Mesenchymal stem cell (in vitro differentiated cells and primary cell): ENCODE data around the gene SMAP1.

Source experiments
- DNase-seq: peaks from one replicate; pipeline ENCODE4 v3.0.0-alpha.2; 2013
- H2AFZ ChIP-seq: one replicate; pipeline ENCODE4 v1.6.1; 2013; ENCODE audit warnings: low read depth, mild to moderate bottlenecking, control low read depth, inconsistent platforms, low read length, moderate library complexity
- H2AK5ac ChIP-seq: 2 replicates; pipeline ENCODE4 v1.6.1; 2013; ENCODE audit warnings: low read length, moderate library complexity, mild to moderate bottlenecking, inconsistent platforms; ENCODE audit not compliant: severe bottlenecking
- H2BK120ac ChIP-seq: one replicate; pipeline ENCODE4 v1.6.1; 2013; ENCODE audit warnings: low read depth, mild to moderate bottlenecking, inconsistent platforms, low read length, moderate library complexity
- H2BK12ac ChIP-seq, 2 experiments: one replicate each; pipeline ENCODE4 v1.6.1; 2013; ENCODE audit warnings: inconsistent platforms in 2 of 2, low read length in 2 of 2, mild to moderate bottlenecking in 2 of 2, moderate library complexity in 2 of 2, control low read depth in 1 of 2
- H2BK15ac ChIP-seq: one replicate; pipeline ENCODE4 v1.6.1; 2013; ENCODE audit warnings: mild to moderate bottlenecking, low read depth, inconsistent platforms; ENCODE audit not compliant: poor library complexity, severe bottlenecking
- H2BK5ac ChIP-seq: 2 replicates; pipeline ENCODE4 v1.6.1; 2013; ENCODE audit warnings: low read depth, mild to moderate bottlenecking, low read length, control low read depth, inconsistent platforms; ENCODE audit not compliant: poor library complexity, severe bottlenecking
- H3K14ac ChIP-seq, 2 experiments: one replicate each; pipeline ENCODE4 v1.6.1; 2013; ENCODE audit warnings: inconsistent platforms in 2 of 2, low read length in 2 of 2, control low read depth in 1 of 2, mild to moderate bottlenecking in 1 of 2, moderate library complexity in 1 of 2
- H3K18ac ChIP-seq, 2 experiments: one replicate each; pipeline ENCODE4 v1.6.1; 2013; ENCODE audit warnings: inconsistent platforms in 2 of 2, low read length in 2 of 2, control low read depth in 1 of 2, low read depth in 1 of 2, mild to moderate bottlenecking in 1 of 2
- H3K23ac ChIP-seq, 2 experiments: one replicate each; pipeline ENCODE4 v1.6.1; 2013; ENCODE audit warnings: inconsistent platforms in 2 of 2, low read length in 2 of 2, mild to moderate bottlenecking in 2 of 2, moderate library complexity in 2 of 2, control low read depth in 1 of 2
- H3K27ac ChIP-seq: 2 replicates; pipeline ENCODE4 v1.5.1; 2013; ENCODE audit warnings: mild to moderate bottlenecking, moderate library complexity, low read length, control low read depth, inconsistent platforms; ENCODE audit not compliant: poor library complexity, severe bottlenecking
- H3K27me3 ChIP-seq, 2 experiments: 2 replicates each; pipeline versions ENCODE4 v1.6.1 to v1.7.0; 2013; ENCODE audit warnings: low read length in 2 of 2, mild to moderate bottlenecking in 2 of 2, moderate library complexity in 2 of 2, control low read depth in 1 of 2, inconsistent platforms in 1 of 2; ENCODE audit not compliant: control insufficient read depth in 1 of 2, insufficient read depth in 1 of 2
- H3K36me3 ChIP-seq, 2 experiments: 2 replicates each; pipeline versions ENCODE4 v1.6.1 to v1.7.0; 2013; ENCODE audit warnings: low read length in 2 of 2, control low read depth in 1 of 2, inconsistent platforms in 1 of 2, low read depth in 1 of 2, mild to moderate bottlenecking in 1 of 2; ENCODE audit not compliant: insufficient read depth in 2 of 2, control insufficient read depth in 1 of 2
- H3K4ac ChIP-seq, 2 experiments: one replicate each; pipeline ENCODE4 v1.6.1; 2013; ENCODE audit warnings: inconsistent platforms in 2 of 2, low read length in 2 of 2, mild to moderate bottlenecking in 2 of 2, moderate library complexity in 2 of 2, control low read depth in 1 of 2, low read depth in 1 of 2
- H3K4me1 ChIP-seq: 2 replicates; pipeline ENCODE4 v1.6.1; 2013; ENCODE audit warnings: low read depth, low read length, control low read depth; ENCODE audit not compliant: control insufficient read depth, insufficient read depth
- H3K4me2 ChIP-seq: 2 replicates; pipeline ENCODE4 v1.6.1; 2013; ENCODE audit warnings: low read length, mild to moderate bottlenecking, inconsistent platforms; ENCODE audit not compliant: poor library complexity, severe bottlenecking
- H3K4me3 ChIP-seq, 2 experiments: 2 replicates each; pipeline versions ENCODE4 v1.5.1 to v1.7.0; 2013; ENCODE audit warnings: low read length in 2 of 2, mild to moderate bottlenecking in 2 of 2, control low read depth in 1 of 2, low read depth in 1 of 2; ENCODE audit not compliant: insufficient read depth in 1 of 2
- H3K79me1 ChIP-seq: replicated peaks from 2 replicates; pipeline ENCODE4 v1.6.1; 2013; ENCODE audit warnings: mild to moderate bottlenecking, control low read depth, low read length, inconsistent platforms; ENCODE audit not compliant: poor library complexity, severe bottlenecking
- H3K9ac ChIP-seq: 2 replicates; pipeline ENCODE4 v1.7.0; 2013; ENCODE audit warnings: mild to moderate bottlenecking, low read length, moderate library complexity
- H3K9me3 ChIP-seq: 2 replicates; pipeline ENCODE4 v1.7.0; 2013; ENCODE audit warnings: mild to moderate bottlenecking, low read length; ENCODE audit not compliant: control insufficient read depth
- H4K8ac ChIP-seq: one replicate; pipeline ENCODE4 v1.6.1; 2013; ENCODE audit warnings: inconsistent platforms, mild to moderate bottlenecking, low read length, moderate library complexity
- H4K91ac ChIP-seq: one replicate; pipeline ENCODE4 v1.6.1; 2013; ENCODE audit warnings: mild to moderate bottlenecking, low read length, inconsistent platforms
- WGBS: methylation state at CpG from one replicate; pipeline ENCODE4 v1.1.7; 2013; ENCODE audit warnings: mixed read lengths; 5-methylcytosine and 5-hydroxymethylcytosine counted together

SMAP1 gene

DNA sequence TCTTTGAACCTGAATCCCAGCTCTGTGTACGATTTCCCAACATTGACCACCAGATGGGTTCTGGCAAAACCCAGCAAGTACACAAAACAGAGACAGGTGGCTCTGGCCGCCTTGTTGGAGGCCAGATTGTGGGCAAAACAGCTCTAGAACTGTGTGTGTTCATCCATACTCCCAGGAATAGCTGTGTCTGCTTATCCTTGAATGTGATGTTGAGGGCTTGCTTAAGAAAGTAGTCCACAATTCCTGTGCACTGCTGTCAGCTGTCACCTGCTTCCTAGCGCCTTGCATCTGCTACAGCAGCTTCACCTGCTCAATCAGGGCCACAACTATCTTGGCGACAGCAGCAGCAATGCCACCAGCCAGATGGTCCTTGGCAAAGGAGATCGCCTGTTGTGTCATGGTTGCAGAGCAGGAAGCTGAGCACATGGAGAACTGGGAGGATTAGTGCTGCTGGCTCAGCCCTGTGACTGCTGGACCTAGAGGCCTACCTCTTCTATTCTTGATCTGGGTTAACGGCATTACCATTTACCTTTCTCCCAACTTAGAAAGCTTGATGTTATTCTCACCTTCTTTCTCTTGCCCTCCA is 3.7 kb upstream of the SMAP1 start:
- no peak overlapping the region for H3K23ac ChIP-seq
- no peak overlapping the region for H3K14ac ChIP-seq
- no peak overlapping the region for H2AK5ac ChIP-seq
- DNase-seq, result no peak
- no peak overlapping the region for H3K27ac ChIP-seq
- no peak overlapping the region for H3K4ac ChIP-seq
- H3K79me1 ChIP-seq, result peaks cover 5% of the 10 kb centered on the region
- H3K18ac ChIP-seq, result no peak overlapping the region
- H4K8ac ChIP-seq, result no peak overlapping the region
- peaks cover 3% of the 10 kb centered on the region for H3K4me1 ChIP-seq
- no peak overlapping the region for H4K91ac ChIP-seq
- no peak overlapping the region for H2BK5ac ChIP-seq
- H3K9ac ChIP-seq, result no peak overlapping the region
- WGBS, result 75% methylated on average over 6 of the region's 6 CpGs
- H2BK15ac ChIP-seq, result no peak overlapping the region
- H2AFZ ChIP-seq, result no peak overlapping the region
- H3K4me2 ChIP-seq, result no peak overlapping the region
- no peak overlapping the region for H2BK12ac ChIP-seq
- H3K4me3 ChIP-seq, result no peak overlapping the region
- H3K9me3 ChIP-seq, result no peaks in the 10 kb centered on the region
- H3K36me3 ChIP-seq, result peaks cover 0 to 5% of the 10 kb centered on the region in 2 experiments
- peaks cover 6 to 7% of the 10 kb centered on the region in 2 experiments for H3K27me3 ChIP-seq
- H2BK120ac ChIP-seq, result no peak overlapping the region

DNA sequence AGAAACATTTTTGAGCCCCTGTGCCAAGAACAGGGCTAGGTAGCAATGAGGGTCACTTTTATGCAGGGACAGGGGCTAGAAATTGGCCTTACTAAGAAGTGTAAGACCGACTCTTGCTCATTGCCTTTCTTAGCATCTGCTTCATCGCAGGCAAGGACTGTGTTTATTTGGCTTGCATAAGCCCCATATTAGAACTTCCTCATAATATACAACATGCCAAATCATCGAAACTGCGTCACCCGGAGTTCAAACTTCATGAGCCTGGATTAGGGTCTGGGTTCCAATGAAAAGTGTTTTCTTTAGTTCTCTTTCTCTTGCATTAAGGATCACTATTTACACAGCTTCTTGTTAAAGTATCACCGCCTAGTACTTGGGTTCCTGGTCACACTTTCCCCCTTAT is 977 bp upstream of the SMAP1 start:
- Histone ChIP-seq H3K14ac (no peak overlapping the region), H3K27ac (no peak overlapping the region), H2AK5ac (no peak overlapping the region), H2BK12ac (no peak overlapping the region), H2BK120ac (peak overlapping the region; percentile 37), H3K18ac (no peak overlapping the region), H3K79me1 (peaks cover 5% of the 10 kb centered on the region), H3K27me3 (peaks cover 6% of the 10 kb centered on the region in 2 experiments), H3K36me3 (peaks cover 0 to 5% of the 10 kb centered on the region in 2 experiments), H3K4me1 (peaks cover 3% of the 10 kb centered on the region), H3K23ac (no peak overlapping the region), H2BK5ac (no peak overlapping the region), H3K4me2 (no peak overlapping the region), H4K91ac (no peak overlapping the region), H3K9me3 (no peaks in the 10 kb centered on the region), H2AFZ (no peak overlapping the region), H3K9ac (peak overlapping the region; percentile 93), H2BK15ac (no peak overlapping the region), H3K4ac (no peak overlapping the region), H4K8ac (peak overlapping the region; percentile 91), H3K4me3 (peak overlapping the region in 1 of 2 experiments; percentile 94)
- DNase-seq, result no peak
- WGBS, result 99% methylated on average over 6 of the region's 6 CpGs

- Histone ChIP-seq H3K9me3 (no peaks in the 10 kb centered on the region), H2BK5ac (no peak overlapping the region), H2BK12ac (no peak overlapping the region), H4K8ac (peak overlapping the region; percentile 87), H3K23ac (no peak overlapping the region), H3K4me3 (peak overlapping the region; percentile 94 to 99), H3K9ac (peak overlapping the region; percentile 93), H3K36me3 (peaks cover 0 to 5% of the 10 kb centered on the region in 2 experiments), H3K79me1 (peaks cover 6% of the 10 kb centered on the region), H4K91ac (no peak overlapping the region), H3K14ac (no peak overlapping the region), H2AFZ (peak overlapping the region; percentile 58), H3K27ac (peak overlapping the region; percentile 75), H2BK120ac (peak overlapping the region; percentile 49), H3K27me3 (peaks cover 0 to 2% of the 10 kb centered on the region in 2 experiments), H3K4me1 (peaks cover 3% of the 10 kb centered on the region), H2BK15ac (no peak overlapping the region), H3K4me2 (peak overlapping the region; percentile 83), H3K18ac (peak overlapping the region; percentile 41 to 94), H3K4ac (peak overlapping the region in 1 of 2 experiments; percentile 64), H2AK5ac (no peak overlapping the region)
- 23% methylated on average over 15 of the region's 15 CpGs for WGBS
- no peak for DNase-seq
These were observed 400 bp upstream of the SMAP1 start for GRCh38 chr6:70667256-70667710.

DNA sequence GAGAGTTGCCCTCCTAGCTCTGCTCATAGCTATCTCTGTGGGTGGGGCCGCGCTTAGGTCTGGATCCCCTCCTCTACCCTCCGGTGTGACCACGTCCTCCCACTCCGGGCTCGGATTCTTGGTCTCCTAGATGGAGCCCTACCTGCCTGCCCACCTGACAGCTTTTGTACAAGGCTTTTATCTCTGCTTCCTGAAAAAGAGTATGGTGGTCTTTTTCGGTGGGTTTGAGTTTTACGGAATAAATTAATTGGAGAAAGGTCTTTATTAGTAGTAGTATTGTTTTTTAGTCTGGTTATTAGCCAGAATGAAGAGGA is 773 bp downstream of the SMAP1 start:
- H2AFZ ChIP-seq, result peak overlapping the region; percentile 99
- no peak overlapping the region for H3K27ac ChIP-seq
- peak overlapping the region; percentile 94 to 99 for H3K4me3 ChIP-seq
- peak overlapping the region; percentile 9 to 63 for H3K4ac ChIP-seq
- peaks cover 11% of the 10 kb centered on the region for H3K79me1 ChIP-seq
- peak overlapping the region; percentile 89 for H2BK15ac ChIP-seq
- H3K14ac ChIP-seq, result peak overlapping the region in 1 of 2 experiments; percentile 100
- no peak for DNase-seq
- H3K36me3 ChIP-seq, result peaks cover 0 to 5% of the 10 kb centered on the region in 2 experiments
- no peak overlapping the region for H2AK5ac ChIP-seq
- peak overlapping the region; percentile 98 to 99 for H3K18ac ChIP-seq
- no peaks in the 10 kb centered on the region for H3K27me3 ChIP-seq
- H3K4me1 ChIP-seq, result peaks cover 5% of the 10 kb centered on the region
- H3K9me3 ChIP-seq, result no peaks in the 10 kb centered on the region
- no peak overlapping the region for H2BK120ac ChIP-seq
- H4K91ac ChIP-seq, result no peak overlapping the region
- no peak overlapping the region for H2BK5ac ChIP-seq
- peak overlapping the region in 1 of 2 experiments; percentile 97 for H3K23ac ChIP-seq
- H4K8ac ChIP-seq, result peak overlapping the region; percentile 97
- H3K4me2 ChIP-seq, result peak overlapping the region; percentile 97
- H2BK12ac ChIP-seq, result peak overlapping the region in 1 of 2 experiments; percentile 67
- WGBS, result under 1% methylated on average over 8 of the region's 8 CpGs
- H3K9ac ChIP-seq, result peak overlapping the region; percentile 93
